ENCODE data around the gene GAB4.

The GAB4 gene

DNA sequence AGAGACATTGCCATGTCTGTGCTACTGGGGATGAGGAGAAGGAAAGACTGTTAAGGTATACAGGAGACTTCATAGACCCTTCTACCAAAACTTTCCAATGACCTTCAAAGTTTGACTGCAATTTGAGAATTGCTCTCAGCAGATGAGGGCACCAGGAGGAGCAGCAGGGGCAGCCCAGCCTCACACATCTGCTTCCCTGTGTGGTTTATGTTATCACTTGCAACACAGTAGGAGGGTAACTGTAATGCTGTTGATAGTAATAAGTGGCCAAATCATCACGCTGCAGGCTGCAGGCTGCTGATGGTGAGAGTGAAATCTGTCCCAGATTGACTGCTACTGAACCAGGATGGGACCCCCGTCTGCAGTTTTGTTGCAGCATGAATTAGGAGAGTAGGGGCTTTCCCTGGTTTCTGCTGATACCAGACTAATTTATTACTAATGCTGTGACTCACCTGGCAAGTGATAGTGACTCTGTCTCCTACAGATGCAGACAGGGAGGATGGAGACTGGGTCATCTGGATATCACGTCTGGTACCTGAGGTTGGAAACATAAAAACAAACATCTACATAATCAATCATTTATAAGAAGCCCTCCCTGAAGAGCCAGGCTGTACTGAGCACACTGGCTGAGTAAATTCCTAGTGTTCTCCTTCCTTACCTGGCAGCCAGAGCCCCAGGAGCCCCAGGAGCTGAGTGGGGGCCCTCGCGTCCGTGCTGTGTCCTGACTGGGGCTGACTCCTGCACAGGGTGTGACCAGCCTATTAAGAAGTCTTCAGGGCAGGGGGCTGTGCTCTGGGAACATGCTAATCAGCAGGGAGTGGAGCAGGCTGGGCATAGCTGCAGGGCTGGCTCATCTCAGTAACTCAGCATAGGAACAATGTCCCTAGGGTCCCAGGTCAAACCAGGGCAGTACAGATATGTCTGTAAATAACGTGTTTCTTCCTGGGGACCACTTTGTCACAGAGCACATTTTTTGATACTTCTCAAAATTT lies 74.4 kb downstream of the GAB4 start:
- Histone ChIP-seq H3K27ac (no peak overlapping the region), H3K4me3 (no peak overlapping the region)
- no peak for DNase-seq (ENCODE audit: low spot score)
- TF ChIP-seq, protein P1, sequence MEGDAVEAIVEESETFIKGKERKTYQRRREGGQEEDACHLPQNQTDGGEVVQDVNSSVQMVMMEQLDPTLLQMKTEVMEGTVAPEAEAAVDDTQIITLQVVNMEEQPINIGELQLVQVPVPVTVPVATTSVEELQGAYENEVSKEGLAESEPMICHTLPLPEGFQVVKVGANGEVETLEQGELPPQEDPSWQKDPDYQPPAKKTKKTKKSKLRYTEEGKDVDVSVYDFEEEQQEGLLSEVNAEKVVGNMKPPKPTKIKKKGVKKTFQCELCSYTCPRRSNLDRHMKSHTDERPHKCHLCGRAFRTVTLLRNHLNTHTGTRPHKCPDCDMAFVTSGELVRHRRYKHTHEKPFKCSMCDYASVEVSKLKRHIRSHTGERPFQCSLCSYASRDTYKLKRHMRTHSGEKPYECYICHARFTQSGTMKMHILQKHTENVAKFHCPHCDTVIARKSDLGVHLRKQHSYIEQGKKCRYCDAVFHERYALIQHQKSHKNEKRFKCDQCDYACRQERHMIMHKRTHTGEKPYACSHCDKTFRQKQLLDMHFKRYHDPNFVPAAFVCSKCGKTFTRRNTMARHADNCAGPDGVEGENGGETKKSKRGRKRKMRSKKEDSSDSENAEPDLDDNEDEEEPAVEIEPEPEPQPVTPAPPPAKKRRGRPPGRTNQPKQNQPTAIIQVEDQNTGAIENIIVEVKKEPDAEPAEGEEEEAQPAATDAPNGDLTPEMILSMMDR (IDR thresholded peaks at IDR 0.05) = no peak

DNA sequence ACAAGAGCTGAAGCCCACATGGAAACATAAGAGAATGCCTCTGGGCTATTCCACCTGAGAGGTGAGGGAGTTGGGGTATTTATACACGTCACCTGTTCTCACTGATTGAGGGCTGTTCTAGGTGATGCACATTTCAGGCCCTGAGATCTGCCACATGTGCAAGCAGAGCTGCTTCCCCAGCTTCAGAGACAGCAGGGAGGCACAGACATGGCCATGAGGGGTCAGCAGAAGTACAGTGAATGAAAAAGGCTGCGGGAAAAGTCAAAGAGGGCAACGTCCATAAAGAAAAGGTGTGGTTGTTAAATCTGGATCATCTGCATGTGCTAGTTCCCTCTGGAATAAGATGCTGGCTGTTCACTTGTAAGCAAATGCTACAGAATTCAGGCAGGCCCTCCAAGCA lies 75.4 kb downstream of the GAB4 start:
- TF ChIP-seq, protein P1 (IDR thresholded peaks at IDR 0.05) = no peak
- H3K27ac ChIP-seq = no peak overlapping the region
- H3K4me3 ChIP-seq = no peak overlapping the region
- no peak for DNase-seq (ENCODE audit: low spot score)

DNA sequence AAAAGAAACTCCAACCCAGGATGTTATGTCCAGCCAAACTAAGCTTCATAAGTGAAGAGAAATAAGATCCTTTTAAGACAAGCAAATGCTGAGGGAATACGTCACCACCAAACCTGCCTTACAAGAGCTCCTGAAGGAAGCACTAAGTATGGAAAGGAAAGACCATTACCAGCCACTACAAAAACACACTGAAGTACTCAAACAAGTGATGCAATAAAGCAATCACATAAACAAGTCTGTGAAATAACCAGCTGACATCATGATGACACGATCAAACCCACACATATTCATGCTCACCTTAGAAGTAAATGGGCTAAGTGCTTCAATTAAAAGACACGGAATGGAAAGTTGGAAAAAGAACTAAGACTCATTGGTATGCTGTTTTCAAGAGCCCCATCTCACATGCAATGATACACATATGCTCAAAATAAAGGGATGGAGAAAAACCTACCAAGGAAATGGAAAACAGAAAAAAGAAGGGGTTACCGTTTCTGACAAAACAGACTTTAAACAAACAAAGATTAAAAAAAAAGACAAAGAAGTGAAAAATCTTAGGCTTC lies 82.5 kb downstream of the GAB4 start:
- TF ChIP-seq, protein P1 (IDR thresholded peaks at IDR 0.05) = no peak
- Histone ChIP-seq H3K4me3 (no peak overlapping the region), H3K27ac (no peak overlapping the region)
- no peak for DNase-seq (ENCODE audit: low spot score)

GRCh38 chr22:16922706-16923105 lies 85.3 kb downstream of the GAB4 start:
- DNase-seq (ENCODE audit: low spot score) = no peak
- no peak overlapping the region for H3K27ac ChIP-seq
- TF ChIP-seq, protein P1 (IDR thresholded peaks at IDR 0.05) = no peak
- H3K4me3 ChIP-seq = no peak overlapping the region

GRCh38 chr22:16922076-16922475 lies 85.9 kb downstream of the GAB4 start:
- TF ChIP-seq, protein P1 (IDR thresholded peaks at IDR 0.05) = no peak
- H3K4me3 ChIP-seq = no peak overlapping the region
- no peak overlapping the region for H3K27ac ChIP-seq
- DNase-seq (ENCODE audit: low spot score) = no peak

DNA sequence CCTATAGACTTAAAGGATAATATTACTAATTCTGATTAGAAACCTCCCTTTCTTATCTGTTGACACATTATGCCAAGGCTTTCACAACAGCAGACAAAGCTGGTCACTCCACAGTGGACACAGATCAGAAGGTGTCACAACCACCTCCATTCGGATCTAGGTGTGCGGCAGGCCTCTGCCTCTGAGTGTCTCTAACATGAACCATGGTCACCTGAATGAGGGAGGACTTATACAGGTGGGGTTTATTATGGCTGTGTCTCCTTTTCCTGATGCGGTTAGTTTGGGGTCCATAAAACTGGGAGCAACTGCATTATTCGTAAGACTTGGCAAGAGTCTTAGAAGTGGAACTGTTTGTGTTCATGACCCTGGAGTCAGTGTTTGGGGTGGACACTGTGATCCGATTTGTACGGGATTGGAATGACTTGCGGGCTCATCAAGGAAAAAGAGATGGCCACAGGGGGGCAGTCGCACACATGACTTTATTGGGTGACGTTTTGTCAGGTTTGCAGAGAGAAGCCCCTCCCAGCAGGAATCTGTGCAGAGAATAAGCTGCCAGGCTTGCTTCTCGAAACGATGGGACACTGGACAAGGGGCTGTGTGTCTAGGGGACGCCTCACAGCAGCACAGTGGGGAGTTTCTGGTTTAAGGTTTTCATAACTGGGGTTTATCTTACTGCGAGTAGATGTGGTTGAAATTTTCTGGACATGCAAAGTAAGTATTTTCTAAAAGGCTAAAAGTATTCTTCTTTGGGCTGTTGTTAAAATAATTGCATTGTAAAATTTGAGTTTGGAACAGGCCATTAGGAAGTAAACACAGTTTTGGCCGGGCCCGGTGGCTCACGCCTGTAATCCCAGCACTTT lies 90.6 kb downstream of the GAB4 start:
- Histone ChIP-seq H3K4me3 (no peak overlapping the region), H3K27ac (no peak overlapping the region)
- no peak for DNase-seq (ENCODE audit: low spot score)
- TF ChIP-seq, protein P1 (IDR thresholded peaks at IDR 0.05) = peak; percentile 32
